ENCODE data around the gene RAB11FIP3.
"Not testable (repeated sequence)": the region's sequence is repeated elsewhere in the genome, so short reads cannot be mapped to it uniquely, and the experiment has no call there.

Gene RAB11FIP3

GRCh38 chr16:425082-425718, at the start of gene RAB11FIP3:
RAB11FIP3 (plus strand) TSS chr16:425649; CDS start chr16:426007, 358 bp downstream.
- DNase-seq, result peak; percentile 79

- no peak for DNase-seq
These were observed 49.3 kb upstream of the RAB11FIP3 start for GRCh38 chr16:375927-376816.

GRCh38 chr16:376817-377418, 48.5 kb upstream of the RAB11FIP3 start:
- no peak for DNase-seq

GRCh38 chr16:377419-377951, 48.0 kb upstream of the RAB11FIP3 start:
- DNase-seq, result no peak

- DNase-seq, result not testable (repeated sequence)
These were observed 47.2 kb upstream of the RAB11FIP3 start for GRCh38 chr16:378113-378820.

- DNase-seq, result no peak
These were observed 46.6 kb upstream of the RAB11FIP3 start for GRCh38 chr16:378821-379182.

- DNase-seq, result peak; percentile 78
These were observed 46.1 kb upstream of the RAB11FIP3 start for GRCh38 chr16:379183-379960.

GRCh38 chr16:379961-380761, 45.3 kb upstream of the RAB11FIP3 start:
- DNase-seq, result no peak

GRCh38 chr16:380762-381011, 44.8 kb upstream of the RAB11FIP3 start:
- no peak for DNase-seq

GRCh38 chr16:381012-381788, 44.2 kb upstream of the RAB11FIP3 start:
- DNase-seq, result no peak

- peak; percentile 59 for DNase-seq
These were observed 43.4 kb upstream of the RAB11FIP3 start, which contains the start of gene PGAP6 for GRCh38 chr16:381789-382717. PGAP6 (minus strand) TSS chr16:381978; CDS start chr16:381821, 157 bp downstream.

GRCh38 chr16:383326-384051, 42.0 kb upstream of the RAB11FIP3 start:
- DNase-seq, result no peak

GRCh38 chr16:386641-387156, 38.8 kb upstream of the RAB11FIP3 start:
- no peak for DNase-seq

- DNase-seq, result not testable (repeated sequence)
These were observed 37.4 kb upstream of the RAB11FIP3 start for GRCh38 chr16:387761-388666.

- DNase-seq, result no peak
These were observed 36.1 kb upstream of the RAB11FIP3 start for GRCh38 chr16:389352-389751.

GRCh38 chr16:391885-392335, 33.5 kb upstream of the RAB11FIP3 start:
- DNase-seq, result peak; percentile 39

GRCh38 chr16:392450-393030, 32.9 kb upstream of the RAB11FIP3 start:
- DNase-seq, result no peak
